IPS DF 4.7 (cell line): ENCODE measurements around the gene MPIG6B.

Experiments used
- DNase-seq: peaks from one replicate; pipeline ENCODE4 v3.0.0-alpha.2; 2013; ENCODE audit warnings: low spot score; ENCODE audit errors: extremely low read depth

The MPIG6B gene

GRCh38 chr6:31765910-31766794 is 43.0 kb downstream of the MPIG6B start:
- no peak for DNase-seq

GRCh38 chr6:31767096-31767645 is 44.0 kb downstream of the MPIG6B start:
- no peak for DNase-seq

GRCh38 chr6:31768363-31769257 is 45.4 kb downstream of the MPIG6B start:
- no peak for DNase-seq

GRCh38 chr6:31769684-31770371 is 46.7 kb downstream of the MPIG6B start:
- DNase-seq = no peak

DNA sequence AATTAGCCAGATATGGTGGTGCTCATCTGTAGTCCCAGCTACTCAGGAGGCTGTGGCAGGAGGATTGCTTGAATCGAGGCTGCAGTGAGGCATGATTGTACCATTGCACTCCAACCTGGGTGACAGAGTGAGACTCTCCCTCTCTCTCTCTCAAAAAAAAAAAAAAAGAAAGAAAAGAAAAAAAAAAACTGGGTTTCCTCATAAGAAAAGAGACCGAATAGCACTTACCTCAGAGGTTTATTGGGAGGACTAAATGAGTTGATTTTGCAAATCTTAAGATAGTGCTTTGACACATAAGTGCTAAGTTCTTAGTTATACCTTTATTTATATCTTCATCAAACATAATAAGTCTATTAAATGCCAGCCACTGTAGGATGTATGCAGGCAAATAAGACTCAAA is 47.7 kb downstream of the MPIG6B start:
- DNase-seq = no peak

- DNase-seq = no peak
Observed at GRCh38 chr6:31771992-31772358, 48.8 kb downstream of the MPIG6B start.

DNA sequence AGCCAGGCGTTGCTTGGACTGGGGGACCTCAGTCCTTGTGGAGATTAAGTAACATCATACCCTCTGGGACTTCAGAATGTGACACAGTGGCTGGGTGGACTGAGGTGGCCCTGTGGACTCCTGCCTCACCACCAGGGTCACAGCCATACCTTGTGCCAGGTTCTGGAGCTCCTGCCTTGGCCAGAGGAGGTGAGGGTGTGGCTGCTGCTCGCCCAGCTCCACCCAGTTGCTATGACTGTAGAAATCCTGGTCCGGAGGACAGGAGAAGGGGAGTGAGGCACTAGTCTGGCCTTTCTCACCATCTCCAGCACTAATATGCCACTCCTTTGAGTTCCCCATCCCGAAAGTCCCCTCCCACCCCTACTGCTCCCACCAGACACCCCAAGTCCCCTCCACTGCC is 52.0 kb downstream of the MPIG6B start:
- no peak for DNase-seq

GRCh38 chr6:31775633-31776484 is 52.7 kb downstream of the MPIG6B start:
- DNase-seq = no peak
